Stimulated activated CD8-positive, alpha-beta memory T cell treated with anti-CD3 and anti-CD28 coated beads, Interleukin-7, amount 100 ng/mL, for 24 hours (primary cell): ENCODE measurements around the gene AKIP1.
A peak's percentile ranks its signal among the peaks of the same experiment; 100 is the strongest.
"Not testable (repeated sequence)": the region's sequence is repeated elsewhere in the genome, so short reads cannot be mapped to it uniquely, and the experiment has no call there.

ENCODE experiments used
- DNase-seq: peaks from one replicate; pipeline ENCODE4 v3.0.0-alpha.2; 2020; ENCODE audit warnings: low read depth

The AKIP1 gene

GRCh38 chr11:8911029-8911823 is at the start of gene AKIP1:
Gene AKIP1 (plus strand): TSS chr11:8911189. CDS start chr11:8911450, 261 bp downstream.
- DNase-seq = peak; percentile 80

GRCh38 chr11:8863838-8864237 is 47.2 kb upstream of the AKIP1 start:
- no peak for DNase-seq

GRCh38 chr11:8865304-8865703 is 45.7 kb upstream of the AKIP1 start:
- DNase-seq = no peak

GRCh38 chr11:8867035-8867434 is 44.0 kb upstream of the AKIP1 start:
- DNase-seq = no peak

- no peak for DNase-seq
Observed at GRCh38 chr11:8867931-8868631, 42.9 kb upstream of the AKIP1 start.

GRCh38 chr11:8870411-8871170 is 40.4 kb upstream of the AKIP1 start:
- no peak for DNase-seq

GRCh38 chr11:8871171-8871775 is 39.7 kb upstream of the AKIP1 start:
- DNase-seq = no peak

- no peak for DNase-seq
Observed at GRCh38 chr11:8871962-8872361, 39.0 kb upstream of the AKIP1 start.

GRCh38 chr11:8873741-8874405 is 37.1 kb upstream of the AKIP1 start:
- no peak for DNase-seq

GRCh38 chr11:8878771-8879170 is 32.2 kb upstream of the AKIP1 start:
- no peak for DNase-seq

GRCh38 chr11:8881585-8881984 is 29.4 kb upstream of the AKIP1 start:
- not testable (repeated sequence) for DNase-seq

- DNase-seq = no peak
Observed at GRCh38 chr11:8886322-8886721, 24.7 kb upstream of the AKIP1 start.

- DNase-seq = not testable (repeated sequence)
Observed at GRCh38 chr11:8891185-8891584, 19.8 kb upstream of the AKIP1 start.

GRCh38 chr11:8899119-8899753 is 11.8 kb upstream of the AKIP1 start:
- DNase-seq = no peak

GRCh38 chr11:8905528-8906165 is 5.3 kb upstream of the AKIP1 start:
- no peak for DNase-seq

- DNase-seq = no peak
Observed at GRCh38 chr11:8907116-8907515, 3.9 kb upstream of the AKIP1 start.

GRCh38 chr11:8908099-8908498 is 2.9 kb upstream of the AKIP1 start:
- DNase-seq = no peak

- no peak for DNase-seq
Observed at GRCh38 chr11:8910649-8911026, 351 bp upstream of the AKIP1 start.

- DNase-seq = no peak
Observed at GRCh38 chr11:8913961-8914660, 3.1 kb downstream of the AKIP1 start.

GRCh38 chr11:8914661-8915018 is 3.7 kb downstream of the AKIP1 start:
- no peak for DNase-seq
